ENCODE measurements around the gene ZDHHC13.
A peak's percentile ranks its signal among the peaks of the same experiment; 100 is the strongest.

Gene ZDHHC13

DNA sequence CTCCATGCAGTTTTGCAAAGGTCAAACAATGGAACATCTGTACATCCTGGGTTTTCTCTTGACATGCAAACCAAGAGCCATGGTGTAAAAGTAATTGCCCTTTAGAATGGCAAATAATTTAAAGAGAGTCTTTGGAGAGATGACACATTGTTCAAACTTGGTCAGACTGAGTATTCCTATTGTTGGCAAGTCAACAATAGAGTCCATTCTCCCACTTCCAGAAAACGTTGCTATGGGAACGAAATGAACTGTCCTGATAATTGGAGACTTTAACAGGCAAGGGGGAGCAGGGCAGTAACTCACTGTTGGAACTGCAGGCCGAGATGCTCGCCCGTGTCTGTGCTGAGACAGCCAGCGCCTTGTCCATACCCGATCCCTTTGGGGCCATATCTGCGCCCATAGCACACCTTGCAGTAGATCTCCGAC lies 70.9 kb downstream of the ZDHHC13 start:
- H3K36me3 ChIP-seq = no peaks in the 10 kb centered on the region
- H3K9ac ChIP-seq = no peak overlapping the region
- no peaks in the 10 kb centered on the region for H3K9me3 ChIP-seq (replicated peaks in 1 of 11)
- H3K27ac ChIP-seq = no peak overlapping the region
- H3K27me3 ChIP-seq = no peaks in the 10 kb centered on the region
- no peaks in the 10 kb centered on the region; a peak in 1 of 22 replicates for H4K20me1 ChIP-seq
- no peaks in the 10 kb centered on the region for H3K4me1 ChIP-seq
- TF ChIP-seq Cebpa-rat (IDR thresholded peaks at IDR 0.05) = no peak
- H3K4me2 ChIP-seq = no peak overlapping the region
- no peak overlapping the region for H3K4me3 ChIP-seq

DNA sequence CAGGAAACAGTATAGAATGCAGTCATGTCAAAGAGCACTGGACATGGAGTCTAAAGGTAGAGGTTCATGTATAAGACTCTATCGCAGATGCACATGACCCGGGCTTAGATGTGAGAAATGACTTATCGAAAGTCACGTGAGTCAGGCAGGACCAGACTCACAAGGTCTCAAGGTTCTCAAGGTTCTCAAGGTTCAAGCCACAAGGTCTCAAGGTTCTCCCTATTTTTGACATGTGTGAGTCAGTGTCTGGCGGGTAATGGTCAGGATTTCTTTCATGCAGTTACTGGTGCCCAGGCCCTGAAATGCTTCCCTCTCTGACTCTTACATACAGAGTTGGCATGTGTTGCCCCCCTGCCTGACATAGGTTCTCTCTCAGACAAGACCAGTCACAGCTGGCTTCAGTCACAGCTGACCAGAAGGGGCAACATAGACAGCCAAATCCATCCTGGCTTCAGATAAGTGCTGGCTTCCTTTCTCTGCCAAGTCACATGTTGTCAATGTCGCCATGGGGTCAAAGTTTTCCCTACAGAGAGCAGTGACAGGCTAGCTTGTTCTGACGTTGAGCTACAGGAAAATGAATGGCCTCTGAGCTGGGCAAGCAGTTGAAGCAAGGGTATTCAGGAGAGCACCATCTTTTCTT lies 74.7 kb downstream of the ZDHHC13 start:
- no peaks in the 10 kb centered on the region for H3K27me3 ChIP-seq
- H3K27ac ChIP-seq = no peak overlapping the region
- no peak overlapping the region for H3K4me3 ChIP-seq
- no peaks in the 10 kb centered on the region for H4K20me1 ChIP-seq
- H3K9ac ChIP-seq = no peak overlapping the region
- H3K9me3 ChIP-seq (replicated peaks in 1 of 11) = no peaks in the 10 kb centered on the region
- no peaks in the 10 kb centered on the region for H3K4me1 ChIP-seq
- H3K4me2 ChIP-seq = no peak overlapping the region
- H3K36me3 ChIP-seq = no peaks in the 10 kb centered on the region
- TF ChIP-seq Cebpa-rat (IDR thresholded peaks at IDR 0.05) = no peak

DNA sequence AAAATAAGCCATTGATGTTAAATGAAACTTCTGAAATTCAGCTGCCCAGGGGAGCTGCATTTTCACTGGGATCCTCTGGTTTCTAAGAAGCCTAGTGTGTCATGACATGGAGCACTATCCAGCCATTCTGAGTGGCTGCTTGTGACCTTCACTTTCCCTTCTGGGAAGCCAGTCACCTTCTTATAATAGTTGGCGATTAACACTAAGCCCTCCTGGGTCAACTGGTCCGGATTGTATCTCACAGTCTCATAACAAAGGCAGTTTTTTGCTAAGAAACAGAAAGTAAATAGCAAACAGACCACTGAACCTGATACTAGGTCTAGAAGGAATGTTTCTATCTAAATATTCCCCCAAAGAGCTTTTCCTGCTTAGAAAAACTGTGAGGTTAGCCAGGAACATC lies 76.9 kb downstream of the ZDHHC13 start:
- TF ChIP-seq Cebpa-rat (IDR thresholded peaks at IDR 0.05) = no peak
- no peak overlapping the region for H3K4me3 ChIP-seq
- H4K20me1 ChIP-seq = no peaks in the 10 kb centered on the region
- H3K9me3 ChIP-seq (replicated peaks in 1 of 11) = no peaks in the 10 kb centered on the region
- no peak overlapping the region for H3K4me2 ChIP-seq
- H3K27ac ChIP-seq = no peak overlapping the region
- H3K27me3 ChIP-seq = no peaks in the 10 kb centered on the region
- H3K9ac ChIP-seq = no peak overlapping the region
- H3K4me1 ChIP-seq = no peaks in the 10 kb centered on the region
- no peaks in the 10 kb centered on the region for H3K36me3 ChIP-seq

DNA sequence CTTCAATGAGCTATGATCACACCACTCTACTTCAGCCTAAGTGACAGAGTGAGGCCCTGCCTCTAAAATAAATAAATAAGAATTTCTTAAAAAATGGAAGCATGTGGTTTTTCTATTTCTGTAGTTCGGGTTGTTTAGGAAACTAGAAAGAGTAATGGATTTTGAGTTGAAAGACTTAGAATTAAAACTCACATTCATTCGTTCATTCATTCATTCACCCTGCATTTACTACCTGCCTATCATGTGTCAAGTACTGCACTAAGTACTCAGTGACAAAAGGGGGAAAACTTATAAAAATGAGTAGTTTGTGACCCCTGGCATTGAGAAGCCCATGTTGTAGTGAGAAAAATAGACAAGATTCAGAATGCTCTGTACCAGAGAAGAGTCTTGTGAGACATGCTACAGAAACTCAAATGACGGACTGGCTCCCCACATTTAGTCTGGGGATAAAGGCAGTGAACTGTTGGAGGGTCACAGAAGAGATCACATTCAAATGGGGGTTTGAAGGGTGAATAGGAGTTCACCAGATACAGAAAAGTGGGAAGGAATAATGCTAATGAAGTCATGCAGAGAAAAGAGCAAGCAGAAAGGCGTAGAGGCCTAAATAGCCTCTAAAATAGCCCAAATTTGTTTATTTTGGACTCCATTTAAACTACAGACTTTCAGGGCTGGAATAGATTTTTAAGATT lies 77.8 kb downstream of the ZDHHC13 start:
- Histone ChIP-seq H3K4me1 (no peaks in the 10 kb centered on the region), H4K20me1 (no peaks in the 10 kb centered on the region), H3K36me3 (no peaks in the 10 kb centered on the region), H3K27me3 (no peaks in the 10 kb centered on the region), H3K9ac (no peak overlapping the region), H3K4me3 (no peak overlapping the region), H3K4me2 (no peak overlapping the region), H3K9me3 (replicated peaks in 1 of 11) (no peaks in the 10 kb centered on the region), H3K27ac (no peak overlapping the region)
- no peak for TF ChIP-seq Cebpa-rat (IDR thresholded peaks at IDR 0.05)

DNA sequence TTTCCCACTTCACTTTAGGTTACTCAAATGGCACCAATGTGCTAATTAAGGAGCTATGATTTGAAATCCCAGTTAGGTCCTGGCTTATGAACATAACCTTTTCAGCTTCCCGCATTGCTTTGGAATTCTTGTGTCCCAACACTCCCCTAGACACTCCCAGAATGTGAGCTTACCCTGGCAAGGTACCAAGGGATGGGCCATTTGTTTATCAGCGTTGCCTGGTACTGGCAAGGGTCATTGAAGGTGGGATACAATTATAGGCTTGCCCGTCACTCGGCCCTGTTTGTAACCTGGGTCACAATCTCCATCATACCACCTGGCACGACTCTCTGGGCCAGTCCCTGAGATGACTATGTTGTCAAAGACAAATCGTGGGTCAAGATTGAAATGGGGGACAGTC lies 79.5 kb downstream of the ZDHHC13 start:
- Histone ChIP-seq H3K4me3 (no peak overlapping the region), H3K36me3 (no peaks in the 10 kb centered on the region), H3K4me2 (no peak overlapping the region), H3K9me3 (replicated peaks in 1 of 11) (no peaks in the 10 kb centered on the region), H3K9ac (no peak overlapping the region), H3K27me3 (no peaks in the 10 kb centered on the region), H3K27ac (no peak overlapping the region), H4K20me1 (no peaks in the 10 kb centered on the region), H3K4me1 (peaks cover 0 to 7% (median 3%) of the 10 kb centered on the region in 10 experiments; a peak in 3 of 20 replicates)
- TF ChIP-seq Cebpa-rat (IDR thresholded peaks at IDR 0.05) = no peak

DNA sequence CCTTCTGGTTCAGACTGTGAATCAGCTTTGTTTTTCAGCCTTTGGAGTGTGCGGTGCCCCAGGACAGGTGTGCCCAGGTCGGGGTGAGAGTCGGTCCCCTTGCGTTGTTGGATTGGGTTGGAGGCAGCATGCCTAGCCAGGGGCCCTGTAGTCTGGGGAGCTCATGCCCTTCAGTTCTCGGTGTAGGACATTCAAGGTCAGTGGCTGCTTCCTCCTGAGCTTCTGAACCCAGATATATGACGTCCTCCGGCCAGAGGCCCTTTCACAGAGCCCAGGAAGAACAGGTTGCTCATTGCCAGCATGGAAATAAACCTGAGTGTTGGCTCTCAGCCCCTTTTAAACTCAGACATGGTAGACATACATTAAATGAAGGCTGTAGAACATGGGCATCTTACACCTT lies 82.1 kb downstream of the ZDHHC13 start:
- no peak overlapping the region for H3K9ac ChIP-seq

DNA sequence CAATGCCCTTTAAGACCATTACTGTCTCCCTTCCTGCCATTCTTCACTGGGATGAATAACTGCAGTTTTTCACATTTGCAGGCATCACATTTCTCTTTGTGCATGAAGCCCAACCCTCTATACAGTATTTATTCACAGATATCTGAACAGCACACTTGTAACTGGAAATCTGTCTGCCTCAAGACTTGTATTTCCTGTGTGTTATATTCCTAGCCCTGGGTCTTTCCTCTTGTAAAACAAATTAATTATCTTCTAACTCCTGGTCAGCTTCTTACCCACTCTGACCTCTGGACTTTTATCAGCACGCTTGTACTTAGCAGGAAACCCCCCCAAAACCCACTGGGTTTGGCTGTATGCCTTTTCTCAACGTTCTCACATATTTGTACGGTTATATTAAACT lies 82.8 kb downstream of the ZDHHC13 start:
- no peak overlapping the region for H3K9ac ChIP-seq
- no peaks in the 10 kb centered on the region for H4K20me1 ChIP-seq
- no peak overlapping the region for H3K4me3 ChIP-seq
- 0 out of 22 replicates have a peak overlapping the region, but pooled peaks of 1 of the 11 experiments have one; percentile 29 for H3K4me2 ChIP-seq
- TF ChIP-seq Cebpa-rat (IDR thresholded peaks at IDR 0.05) = no peak
- peaks cover 0 to 7% (median 3%) of the 10 kb centered on the region in 10 experiments; a peak in 3 of 20 replicates for H3K4me1 ChIP-seq
- no peaks in the 10 kb centered on the region; a peak in 1 of 22 replicates for H3K9me3 ChIP-seq (replicated peaks in 1 of 11)
- no peak overlapping the region for H3K27ac ChIP-seq
- no peaks in the 10 kb centered on the region for H3K27me3 ChIP-seq
- no peaks in the 10 kb centered on the region for H3K36me3 ChIP-seq

More for the DNA sequence above, 82.1 kb downstream of the ZDHHC13 start:
- Histone ChIP-seq H3K4me2 (no peak overlapping the region), H3K27me3 (no peaks in the 10 kb centered on the region), H3K4me1 (peaks cover 0 to 7% (median 3%) of the 10 kb centered on the region in 10 experiments; a peak in 3 of 20 replicates), H3K9me3 (replicated peaks in 1 of 11) (no peaks in the 10 kb centered on the region; a peak in 1 of 22 replicates), H3K36me3 (no peaks in the 10 kb centered on the region), H3K4me3 (no peak overlapping the region), H3K27ac (no peak overlapping the region), H4K20me1 (no peaks in the 10 kb centered on the region)
- no peak for TF ChIP-seq Cebpa-rat (IDR thresholded peaks at IDR 0.05)

DNA sequence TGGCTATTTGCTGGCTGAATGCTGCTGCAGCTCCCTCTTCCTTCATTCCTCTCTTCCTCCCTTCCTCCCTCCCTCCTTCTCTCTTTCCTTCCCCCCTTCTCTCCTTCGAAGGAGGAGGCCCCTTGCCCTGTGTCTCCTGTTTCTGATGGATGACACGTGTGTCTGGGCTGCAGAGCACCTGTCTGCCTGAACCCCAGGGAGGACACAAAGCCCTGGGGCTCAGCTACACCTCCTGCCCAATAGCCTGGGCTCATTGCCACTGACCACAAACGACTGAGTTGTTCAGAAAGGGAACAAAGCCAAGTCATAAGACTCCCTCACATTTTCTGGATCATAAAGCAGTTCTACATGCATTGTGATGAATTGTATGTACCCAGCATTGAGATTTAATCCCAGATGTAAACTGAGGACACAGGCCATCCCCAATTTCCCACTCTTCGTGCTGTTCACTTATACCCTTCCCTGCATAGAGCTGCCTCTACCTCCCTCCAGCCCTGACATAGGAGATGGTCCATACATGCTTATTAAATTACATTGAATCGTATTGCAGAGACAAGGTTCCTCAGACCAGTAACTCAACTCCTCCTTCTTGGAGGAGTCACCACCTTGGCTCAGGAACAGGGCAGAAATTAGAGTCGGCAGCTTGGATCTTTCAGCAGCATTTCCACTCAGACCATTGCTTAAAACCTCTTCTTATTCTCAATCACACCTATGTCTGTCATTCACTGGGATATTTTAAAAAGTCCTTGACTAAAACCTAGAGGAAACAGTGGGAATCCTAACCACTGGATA lies 83.6 kb downstream of the ZDHHC13 start:
- peak overlapping the region in 4 of 11 experiments; percentile 3 to 29 (median 7); a peak in 3 of 22 replicates for H3K4me2 ChIP-seq
- H3K36me3 ChIP-seq = no peaks in the 10 kb centered on the region
- H3K27me3 ChIP-seq = no peaks in the 10 kb centered on the region
- H3K4me1 ChIP-seq = peaks cover 0 to 7% (median 4%) of the 10 kb centered on the region in 10 experiments; a peak in 4 of 20 replicates
- no peak overlapping the region for H3K4me3 ChIP-seq
- TF ChIP-seq Cebpa-rat (IDR thresholded peaks at IDR 0.05) = no peak
- no peaks in the 10 kb centered on the region; a peak in 1 of 22 replicates for H3K9me3 ChIP-seq (replicated peaks in 1 of 11)
- no peaks in the 10 kb centered on the region for H4K20me1 ChIP-seq
- no peak overlapping the region for H3K27ac ChIP-seq
- H3K9ac ChIP-seq = no peak overlapping the region

Measured in BLaER1 treated with 17β-estradiol and CSF1 and Interleukin-3, amounts not matched to agents 10 nM and 100 nM (cell line).